Measurements from ENCODE around the gene CLDND2.

The CLDND2 gene

DNA sequence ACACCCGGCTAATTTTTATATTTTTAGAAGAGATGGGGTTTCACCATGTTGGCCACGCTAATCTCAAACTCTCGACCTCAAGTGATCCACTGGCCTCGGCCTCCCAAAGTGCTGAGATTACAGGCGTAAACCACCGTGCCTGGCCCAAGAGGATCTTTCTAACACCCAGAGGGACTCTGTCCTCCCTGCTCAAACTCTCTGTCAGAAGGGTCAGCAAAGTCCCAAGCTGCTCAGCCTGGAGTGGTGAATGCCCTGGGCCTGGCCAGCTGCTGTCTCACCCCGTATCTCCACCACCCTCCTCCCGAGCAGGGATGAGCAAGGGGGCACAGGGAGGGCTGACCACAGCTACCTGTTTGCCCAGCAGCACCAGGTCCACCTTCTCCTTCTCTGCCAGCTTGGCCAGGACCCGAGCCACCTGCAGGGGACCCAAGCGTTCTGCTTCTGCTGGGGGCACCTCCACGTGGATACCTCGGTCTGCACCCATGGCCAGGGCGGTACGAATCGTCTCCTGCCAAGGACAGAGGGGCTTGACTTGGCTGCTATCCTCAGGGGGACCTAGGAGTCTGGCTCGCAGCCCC, 15.9 kb downstream of the CLDND2 start:
- no peak for DNase-seq

DNA sequence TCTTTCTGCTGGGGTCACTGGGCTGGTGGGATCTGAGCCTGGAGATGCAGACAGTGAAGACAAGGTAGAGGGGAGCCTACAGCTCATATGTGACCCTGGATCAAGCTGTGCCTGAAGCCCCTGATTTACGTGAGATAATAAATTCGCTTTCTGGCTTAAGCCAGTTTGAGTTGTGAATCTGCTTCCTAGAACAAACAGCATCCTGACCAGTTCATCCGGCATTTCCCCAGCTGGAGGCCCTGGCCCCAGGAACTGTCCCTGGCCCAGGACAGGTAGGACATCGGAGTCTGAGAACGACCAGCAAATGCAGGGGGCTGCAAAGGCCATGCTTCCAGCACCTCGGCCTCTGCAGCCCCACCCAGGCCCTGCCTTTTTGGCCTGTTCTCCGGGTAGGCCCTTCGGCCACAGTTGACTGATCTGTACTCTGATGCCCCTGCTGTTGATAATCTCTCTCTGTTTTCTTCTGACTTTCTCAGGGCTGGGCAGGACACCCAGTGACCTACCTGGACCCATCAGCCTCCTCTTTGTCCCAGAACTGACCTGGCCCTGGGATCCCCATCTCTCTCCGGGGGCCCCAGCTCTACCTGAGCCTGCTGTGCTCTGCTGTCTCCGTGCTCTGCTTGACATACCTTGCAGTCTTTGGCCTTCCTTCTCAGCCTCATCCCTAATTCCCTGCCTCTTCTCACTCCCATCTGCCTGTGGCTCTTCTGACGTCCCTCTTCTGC, 17.4 kb downstream of the CLDND2 start:
- DNase-seq = no peak

DNA sequence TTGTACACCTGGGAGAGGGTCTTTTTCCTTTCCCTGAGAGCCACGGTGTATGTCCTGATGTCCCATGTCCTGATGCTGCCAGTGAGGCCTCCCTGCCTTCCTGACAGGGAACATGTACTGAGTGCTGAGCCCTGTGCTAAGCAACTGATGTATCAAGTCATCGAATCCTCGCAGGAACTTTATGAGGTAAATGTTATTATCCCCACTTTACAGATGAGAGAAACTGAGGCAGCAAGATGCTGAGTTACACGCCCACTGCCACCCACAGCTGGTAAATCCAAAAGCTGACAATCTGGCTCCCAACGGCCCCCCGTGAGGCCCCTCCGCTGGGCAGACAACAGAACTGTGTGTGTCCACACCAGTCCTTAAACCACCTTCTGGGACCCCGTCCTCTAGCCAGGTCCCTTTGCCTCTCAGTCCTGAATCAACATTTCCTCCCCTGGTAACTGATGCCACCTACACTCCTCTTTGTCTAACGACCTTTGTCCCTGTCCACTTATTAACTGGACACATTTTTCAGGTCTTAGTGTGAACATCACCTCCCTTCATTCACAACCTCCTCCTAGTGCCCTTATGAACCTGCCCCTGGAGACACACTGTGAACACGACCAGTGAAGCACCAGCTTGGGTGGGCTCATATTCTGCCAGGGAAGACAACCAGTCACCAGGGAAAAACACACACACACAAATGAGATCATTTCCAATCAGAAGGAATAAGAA, 21.4 kb downstream of the CLDND2 start:
- DNase-seq = no peak

GRCh38 chr19:51346742-51347141, 22.1 kb downstream of the CLDND2 start:
- DNase-seq = no peak

- no peak for DNase-seq
These were observed 23.7 kb downstream of the CLDND2 start for GRCh38 chr19:51345076-51345620.

DNA sequence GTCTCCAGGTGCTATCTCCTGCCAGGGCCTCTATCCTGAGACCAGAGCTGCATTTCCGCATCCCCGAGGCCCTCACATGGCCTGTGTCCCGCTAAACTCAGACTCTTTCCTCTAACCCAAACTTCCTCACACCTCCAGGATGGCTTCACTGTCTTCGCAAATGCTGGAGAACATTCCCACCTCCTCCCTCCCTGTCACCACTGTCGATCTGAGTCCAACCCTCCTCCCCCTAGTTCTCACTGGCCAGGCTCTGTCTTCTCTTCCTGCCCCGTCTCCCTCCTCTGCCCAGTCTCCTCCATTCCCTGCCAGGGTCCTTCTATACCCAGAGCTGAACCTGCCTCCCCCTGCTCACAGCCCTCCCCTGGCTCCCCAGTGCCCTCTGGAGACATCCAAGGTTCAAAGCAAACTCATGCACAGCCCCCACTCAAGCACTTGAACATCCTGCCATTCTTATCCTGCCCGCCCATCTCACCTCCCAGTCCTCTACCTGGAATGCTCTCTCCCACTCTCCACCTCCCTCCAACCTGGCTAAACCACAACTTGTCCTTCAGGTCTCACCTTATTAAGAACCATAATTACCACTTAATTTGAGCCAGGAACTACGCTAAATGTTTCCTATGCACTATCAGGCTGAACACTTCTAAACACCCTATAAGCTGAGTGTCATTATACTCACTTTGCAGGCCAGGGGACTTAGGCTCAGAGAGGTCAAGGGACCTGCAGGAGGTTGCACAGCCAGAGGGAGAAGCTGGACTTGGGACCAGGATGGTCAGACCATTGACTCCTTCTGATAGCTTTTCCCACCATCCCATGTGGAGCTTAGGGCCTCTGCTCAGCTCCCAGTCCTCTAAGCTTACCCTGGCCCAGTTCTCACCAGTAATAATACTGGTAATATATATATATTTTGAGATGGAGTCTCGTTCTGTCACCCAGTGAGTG, 25.9 kb downstream of the CLDND2 start:
- no peak for DNase-seq

- DNase-seq = no peak
These were observed 26.7 kb downstream of the CLDND2 start, which contains the start of gene VSIG10L for GRCh38 chr19:51341976-51342580. Gene VSIG10L (minus strand): TSS chr19:51342139. CDS start chr19:51342124, 15 bp downstream.

- no peak for DNase-seq
These were observed 27.7 kb downstream of the CLDND2 start for GRCh38 chr19:51341066-51341465.

GRCh38 chr19:51339687-51340656, 28.8 kb downstream of the CLDND2 start:
- peak; percentile 97 for DNase-seq

DNA sequence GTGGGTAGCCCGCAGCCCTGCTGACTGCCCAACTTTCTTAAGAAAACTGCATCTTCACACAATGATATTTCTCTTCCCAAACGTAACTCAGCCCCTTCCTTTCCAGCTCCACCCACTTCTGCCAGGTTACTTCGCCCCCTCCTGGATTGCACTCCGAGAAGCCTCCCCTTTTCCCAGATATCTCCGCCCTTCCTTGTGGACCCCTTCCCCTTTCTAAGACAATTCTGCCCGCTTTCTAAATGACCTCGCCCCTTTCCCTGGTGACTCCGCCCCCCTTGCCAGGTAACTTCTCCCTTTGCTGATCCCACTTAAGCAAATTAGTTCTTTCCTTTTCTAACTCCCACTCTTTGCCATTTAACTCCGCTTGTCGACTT, 29.5 kb downstream of the CLDND2 start:
- no peak for DNase-seq

- peak; percentile 95 for DNase-seq
These were observed 30.1 kb downstream of the CLDND2 start for GRCh38 chr19:51338563-51339312.

DNA sequence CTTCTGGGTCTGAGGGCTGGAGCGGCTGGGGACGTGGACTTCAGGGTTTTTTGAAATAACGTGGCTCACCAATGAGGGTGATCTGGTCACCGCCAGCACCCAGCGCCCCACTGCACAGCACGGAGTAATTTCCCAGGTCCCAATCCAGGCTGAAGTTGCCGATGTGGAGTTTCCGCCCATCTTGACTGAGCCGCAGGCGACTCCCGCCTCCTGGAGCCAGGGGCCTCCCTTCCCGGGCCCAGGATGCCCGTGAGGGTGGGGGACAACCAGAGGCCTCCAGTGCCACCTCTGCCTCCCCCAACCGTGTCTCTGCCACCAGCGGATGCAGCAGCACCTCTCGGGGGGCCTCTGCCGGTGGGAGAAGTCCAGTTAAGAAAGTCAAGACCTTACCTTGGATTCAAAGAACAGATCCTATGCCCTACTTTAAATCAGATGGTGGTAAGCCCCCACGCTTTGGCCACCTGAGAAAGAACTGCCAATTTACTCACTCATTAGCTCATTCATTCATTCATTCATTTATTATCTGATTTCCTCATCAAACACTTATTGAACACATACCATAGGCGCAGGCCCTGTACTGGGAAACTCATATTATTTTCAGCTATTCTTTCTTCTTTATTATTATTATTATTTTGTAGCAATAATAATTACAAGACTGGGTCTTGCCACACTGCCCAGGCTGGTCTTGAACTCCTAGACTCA, 30.8 kb downstream of the CLDND2 start:
- no peak for DNase-seq

DNA sequence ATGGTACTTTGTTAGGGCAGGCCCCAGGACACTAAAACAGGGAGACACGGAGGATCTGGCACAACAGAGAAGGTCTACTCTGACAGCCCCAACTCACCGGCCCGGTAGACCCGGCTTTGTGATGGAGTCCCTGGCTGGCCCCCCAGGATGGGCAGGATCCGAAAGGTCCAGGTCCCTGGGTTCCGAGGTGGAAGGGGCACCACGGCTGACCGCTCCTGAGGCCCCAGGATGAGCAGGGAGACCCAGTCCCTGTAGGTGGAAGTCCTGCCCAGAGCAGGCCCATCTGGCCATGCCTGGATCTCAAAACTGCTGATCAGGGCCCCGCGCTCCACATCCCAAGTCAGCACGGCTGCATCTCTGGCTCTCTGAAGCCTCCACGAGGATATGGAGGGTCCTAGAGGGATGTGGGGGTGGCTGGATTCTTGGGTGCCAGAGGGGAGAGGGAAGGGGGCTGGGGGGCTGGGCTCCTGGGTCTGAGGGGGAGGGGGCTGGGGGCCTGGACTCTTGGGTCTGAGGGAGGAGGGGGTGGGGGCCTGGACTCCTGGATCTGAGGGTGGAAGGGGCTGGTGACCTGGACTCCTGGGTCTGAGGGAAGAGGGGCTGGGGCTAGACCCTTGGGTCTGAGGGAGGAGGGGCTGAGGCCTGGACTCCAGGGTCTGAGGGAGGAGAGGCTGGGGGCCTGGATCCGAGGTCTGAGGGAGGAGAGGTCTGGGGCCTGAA, 31.5 kb downstream of the CLDND2 start:
- no peak for DNase-seq

GRCh38 chr19:51333836-51334460, 34.9 kb downstream of the CLDND2 start:
- DNase-seq = no peak

- DNase-seq = no peak
These were observed 37.1 kb downstream of the CLDND2 start for GRCh38 chr19:51331716-51332115.

- no peak for DNase-seq
These were observed 37.6 kb downstream of the CLDND2 start for GRCh38 chr19:51331193-51331592.

GRCh38 chr19:51330366-51330765, 38.4 kb downstream of the CLDND2 start:
- DNase-seq = no peak

GRCh38 chr19:51329411-51329810, 39.4 kb downstream of the CLDND2 start:
- DNase-seq = no peak
